WTC11 (cell line): Measurements from ENCODE around the gene C1orf174.

Experiments used
- CREB1 ChIP-seq: sonication (generic); formaldehyde crosslinking; IDR thresholded peaks from 2 replicates; pipeline ENCODE4 v1.8.0; 2023; ENCODE audit warnings: mild to moderate bottlenecking, missing genetic modification reagents
- CREM ChIP-seq: sonication (generic); formaldehyde crosslinking; IDR thresholded peaks from 2 replicates; pipeline ENCODE4 v1.8.1; 2022; ENCODE audit warnings: mild to moderate bottlenecking, missing genetic modification reagents, moderate library complexity
- ESRRA ChIP-seq: sonication (generic); formaldehyde crosslinking; IDR thresholded peaks from 2 replicates; pipeline ENCODE4 v1.8.1; 2022; ENCODE audit warnings: mild to moderate bottlenecking, missing genetic modification reagents, borderline replicate concordance
- NFE2L1 ChIP-seq: sonication (generic); formaldehyde crosslinking; IDR thresholded peaks from 2 replicates; pipeline ENCODE4 v1.8.1; 2023; ENCODE audit warnings: missing genetic modification reagents
- NR2C2 ChIP-seq: sonication (generic); formaldehyde crosslinking; IDR thresholded peaks from 2 replicates; pipeline ENCODE4 v1.8.0; 2022; ENCODE audit warnings: mild to moderate bottlenecking, missing genetic modification reagents
- RELA ChIP-seq: sonication (generic); formaldehyde crosslinking; IDR thresholded peaks from 2 replicates; pipeline ENCODE4 v1.8.1; 2022; ENCODE audit warnings: missing genetic modification reagents, mild to moderate bottlenecking, borderline replicate concordance
- SMAD3 ChIP-seq: sonication (generic); formaldehyde crosslinking; IDR thresholded peaks from 2 replicates; pipeline ENCODE4 v1.8.0; 2022; ENCODE audit warnings: missing genetic modification reagents, mild to moderate bottlenecking, borderline replicate concordance
- SMAD4 ChIP-seq: sonication (generic); formaldehyde crosslinking; IDR thresholded peaks from 2 replicates; pipeline ENCODE4 v1.8.0; 2022; ENCODE audit warnings: mild to moderate bottlenecking, missing genetic modification reagents
- TF ChIP-seq, protein P1 (sequence below): fragments of 200-600 bp; IDR thresholded peaks from 2 replicates; pipeline ENCODE4 v1.8.0; 2022; ENCODE audit warnings: antibody characterized with exemption
- TF ChIP-seq, protein P2 (sequence below): sonication (generic); formaldehyde crosslinking; IDR thresholded peaks from 2 replicates; pipeline ENCODE4 v1.8.1; 2022; ENCODE audit warnings: low read depth, missing genetic modification reagents, borderline replicate concordance
- TF ChIP-seq, protein P3 (sequence below): sonication (generic); formaldehyde crosslinking; conservative IDR thresholded peaks from 2 replicates; pipeline ENCODE4 v1.8.1; 2022; ENCODE audit warnings: mild to moderate bottlenecking, missing genetic modification reagents
- TF ChIP-seq, protein P4 (sequence below): sonication (generic); formaldehyde crosslinking; IDR thresholded peaks from 2 replicates; pipeline ENCODE4 v1.8.0; 2022; ENCODE audit warnings: mild to moderate bottlenecking, missing genetic modification reagents
- TF ChIP-seq, protein P5 (sequence below): sonication (generic); formaldehyde crosslinking; conservative IDR thresholded peaks from 2 replicates; pipeline ENCODE4 v1.8.1; 2023; ENCODE audit warnings: mild to moderate bottlenecking, low read depth, missing genetic modification reagents, moderate library complexity

DNA sequence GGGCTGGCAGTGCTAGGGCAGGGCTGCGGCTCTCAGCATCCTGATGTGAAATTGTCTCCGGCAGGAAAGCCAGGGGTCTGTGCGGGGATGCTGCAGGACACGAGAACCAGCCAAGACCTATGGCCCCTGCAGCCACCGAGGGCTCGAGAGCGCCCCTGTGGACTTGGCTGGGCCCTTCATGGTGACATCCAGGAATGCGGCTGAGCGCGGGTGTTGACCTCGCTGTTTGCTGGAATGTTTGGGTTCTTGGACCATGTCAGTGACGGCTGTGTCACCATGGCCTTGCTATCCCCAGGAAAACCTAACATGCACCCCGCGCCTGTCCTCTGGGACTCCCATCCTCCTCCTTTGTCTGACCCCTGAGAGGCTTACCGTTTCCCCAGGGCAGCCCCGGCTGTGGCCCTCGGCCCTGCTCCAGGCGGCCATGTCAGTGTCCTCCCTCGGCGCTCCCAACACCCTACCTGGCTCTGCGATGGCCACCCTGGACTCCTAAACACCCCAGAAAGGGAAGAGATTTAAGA lies 14.3 kb upstream of the C1orf174 start:
- TF ChIP-seq NR2C2 (CRISPR knock-in tag): no peak
- TF ChIP-seq CREM: no peak
- TF ChIP-seq RELA (CRISPR knock-in tag): no peak
- TF ChIP-seq, protein P1, sequence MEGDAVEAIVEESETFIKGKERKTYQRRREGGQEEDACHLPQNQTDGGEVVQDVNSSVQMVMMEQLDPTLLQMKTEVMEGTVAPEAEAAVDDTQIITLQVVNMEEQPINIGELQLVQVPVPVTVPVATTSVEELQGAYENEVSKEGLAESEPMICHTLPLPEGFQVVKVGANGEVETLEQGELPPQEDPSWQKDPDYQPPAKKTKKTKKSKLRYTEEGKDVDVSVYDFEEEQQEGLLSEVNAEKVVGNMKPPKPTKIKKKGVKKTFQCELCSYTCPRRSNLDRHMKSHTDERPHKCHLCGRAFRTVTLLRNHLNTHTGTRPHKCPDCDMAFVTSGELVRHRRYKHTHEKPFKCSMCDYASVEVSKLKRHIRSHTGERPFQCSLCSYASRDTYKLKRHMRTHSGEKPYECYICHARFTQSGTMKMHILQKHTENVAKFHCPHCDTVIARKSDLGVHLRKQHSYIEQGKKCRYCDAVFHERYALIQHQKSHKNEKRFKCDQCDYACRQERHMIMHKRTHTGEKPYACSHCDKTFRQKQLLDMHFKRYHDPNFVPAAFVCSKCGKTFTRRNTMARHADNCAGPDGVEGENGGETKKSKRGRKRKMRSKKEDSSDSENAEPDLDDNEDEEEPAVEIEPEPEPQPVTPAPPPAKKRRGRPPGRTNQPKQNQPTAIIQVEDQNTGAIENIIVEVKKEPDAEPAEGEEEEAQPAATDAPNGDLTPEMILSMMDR: no peak
- TF ChIP-seq, protein P2, sequence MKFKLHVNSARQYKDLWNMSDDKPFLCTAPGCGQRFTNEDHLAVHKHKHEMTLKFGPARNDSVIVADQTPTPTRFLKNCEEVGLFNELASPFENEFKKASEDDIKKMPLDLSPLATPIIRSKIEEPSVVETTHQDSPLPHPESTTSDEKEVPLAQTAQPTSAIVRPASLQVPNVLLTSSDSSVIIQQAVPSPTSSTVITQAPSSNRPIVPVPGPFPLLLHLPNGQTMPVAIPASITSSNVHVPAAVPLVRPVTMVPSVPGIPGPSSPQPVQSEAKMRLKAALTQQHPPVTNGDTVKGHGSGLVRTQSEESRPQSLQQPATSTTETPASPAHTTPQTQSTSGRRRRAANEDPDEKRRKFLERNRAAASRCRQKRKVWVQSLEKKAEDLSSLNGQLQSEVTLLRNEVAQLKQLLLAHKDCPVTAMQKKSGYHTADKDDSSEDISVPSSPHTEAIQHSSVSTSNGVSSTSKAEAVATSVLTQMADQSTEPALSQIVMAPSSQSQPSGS: no peak
- TF ChIP-seq, protein P3, sequence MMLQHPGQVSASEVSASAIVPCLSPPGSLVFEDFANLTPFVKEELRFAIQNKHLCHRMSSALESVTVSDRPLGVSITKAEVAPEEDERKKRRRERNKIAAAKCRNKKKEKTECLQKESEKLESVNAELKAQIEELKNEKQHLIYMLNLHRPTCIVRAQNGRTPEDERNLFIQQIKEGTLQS (CRISPR knock-in tag): no peak
- no peak for TF ChIP-seq ESRRA
- TF ChIP-seq CREB1 (CRISPR knock-in tag): no peak
- no peak for TF ChIP-seq SMAD4 (CRISPR knock-in tag)
- TF ChIP-seq SMAD3 (CRISPR knock-in tag): no peak
- no peak for TF ChIP-seq NFE2L1 (CRISPR knock-in tag)
- TF ChIP-seq, protein P4, sequence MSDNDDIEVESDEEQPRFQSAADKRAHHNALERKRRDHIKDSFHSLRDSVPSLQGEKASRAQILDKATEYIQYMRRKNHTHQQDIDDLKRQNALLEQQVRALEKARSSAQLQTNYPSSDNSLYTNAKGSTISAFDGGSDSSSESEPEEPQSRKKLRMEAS (CRISPR knock-in tag): no peak
- TF ChIP-seq, protein P5, sequence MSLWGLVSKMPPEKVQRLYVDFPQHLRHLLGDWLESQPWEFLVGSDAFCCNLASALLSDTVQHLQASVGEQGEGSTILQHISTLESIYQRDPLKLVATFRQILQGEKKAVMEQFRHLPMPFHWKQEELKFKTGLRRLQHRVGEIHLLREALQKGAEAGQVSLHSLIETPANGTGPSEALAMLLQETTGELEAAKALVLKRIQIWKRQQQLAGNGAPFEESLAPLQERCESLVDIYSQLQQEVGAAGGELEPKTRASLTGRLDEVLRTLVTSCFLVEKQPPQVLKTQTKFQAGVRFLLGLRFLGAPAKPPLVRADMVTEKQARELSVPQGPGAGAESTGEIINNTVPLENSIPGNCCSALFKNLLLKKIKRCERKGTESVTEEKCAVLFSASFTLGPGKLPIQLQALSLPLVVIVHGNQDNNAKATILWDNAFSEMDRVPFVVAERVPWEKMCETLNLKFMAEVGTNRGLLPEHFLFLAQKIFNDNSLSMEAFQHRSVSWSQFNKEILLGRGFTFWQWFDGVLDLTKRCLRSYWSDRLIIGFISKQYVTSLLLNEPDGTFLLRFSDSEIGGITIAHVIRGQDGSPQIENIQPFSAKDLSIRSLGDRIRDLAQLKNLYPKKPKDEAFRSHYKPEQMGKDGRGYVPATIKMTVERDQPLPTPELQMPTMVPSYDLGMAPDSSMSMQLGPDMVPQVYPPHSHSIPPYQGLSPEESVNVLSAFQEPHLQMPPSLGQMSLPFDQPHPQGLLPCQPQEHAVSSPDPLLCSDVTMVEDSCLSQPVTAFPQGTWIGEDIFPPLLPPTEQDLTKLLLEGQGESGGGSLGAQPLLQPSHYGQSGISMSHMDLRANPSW (CRISPR knock-in tag): no peak
